ENCODE data around the gene MED25. TPM values are rescaled to one million over a fixed set of nuclear protein-coding genes. Genes with fewer than 3 reads are reported as not detected.

Gene MED25
- total and polyA plus RNA-seq, 2 experiments from 2014 or later: 45.6 to 58.6 TPM

DNA sequence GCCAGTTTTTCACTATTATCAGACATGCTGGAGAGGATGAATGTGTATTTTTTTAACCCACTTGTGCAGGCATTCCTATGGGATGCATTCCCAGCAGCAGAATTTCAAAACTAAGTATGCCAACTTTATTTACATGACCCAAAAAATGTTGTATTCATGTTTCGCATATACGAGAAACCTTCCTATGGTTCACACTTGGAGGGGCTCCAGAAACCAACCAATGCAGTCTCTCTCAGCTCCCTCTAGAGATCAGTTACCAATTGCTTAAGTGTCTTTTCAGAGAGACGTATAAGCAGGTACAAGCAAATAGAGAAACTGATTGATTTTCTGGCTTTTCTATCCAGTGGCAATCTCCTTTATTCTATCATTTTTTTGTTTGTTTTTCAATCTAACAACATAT is 27.3 kb downstream of the MED25 start:
- Mint-ChIP-seq H3K4me1 (peaks cover 13% of the 10 kb centered on the region), H3K9me3 (peaks cover 10% of the 10 kb centered on the region; the same call in 2 of the 3 replicates), H3K27me3 (ENCODE audit: insufficient read depth, low read depth, poor library complexity) (peaks cover 11% of the 10 kb centered on the region), H3K4me3 (no peak overlapping the region), H3K36me3 (ENCODE audit: low read depth) (peaks cover 21% of the 10 kb centered on the region), H3K27ac (no peak overlapping the region)
- no peak for DNase-seq (ENCODE audit: low spot score)
- Histone ChIP-seq H3K4me1 (ENCODE audit: insufficient read depth) (peaks cover 5% of the 10 kb centered on the region; the same call in 1 of the 2 replicates), H3K36me3 (ENCODE audit: insufficient read depth) (no peaks in the 10 kb centered on the region), H3K79me2 (replicated peaks; ENCODE audit: insufficient read depth) (0 out of 2 replicates have a peak, but pooled peaks cover 12% of the 10 kb centered on the region), H2AFZ (no peak overlapping the region), H3K4me2 (no peak overlapping the region), H3K27me3 (ENCODE audit: insufficient read depth) (no peaks in the 10 kb centered on the region), H3K27ac (ENCODE audit: low read depth) (no peak overlapping the region), H4K20me1 (replicated peaks; ENCODE audit: insufficient read depth) (peaks cover 20% of the 10 kb centered on the region), H3F3A (replicated peaks; ENCODE audit: low read depth) (0 out of 2 replicates have a peak, but pooled peaks cover 7% of the 10 kb centered on the region), H3K9me2 (ENCODE audit: insufficient read depth) (0 out of 2 replicates have a peak, but pooled peaks cover 3% of the 10 kb centered on the region), H3K4me3 (no peak overlapping the region)
- TF ChIP-seq, protein P1, sequence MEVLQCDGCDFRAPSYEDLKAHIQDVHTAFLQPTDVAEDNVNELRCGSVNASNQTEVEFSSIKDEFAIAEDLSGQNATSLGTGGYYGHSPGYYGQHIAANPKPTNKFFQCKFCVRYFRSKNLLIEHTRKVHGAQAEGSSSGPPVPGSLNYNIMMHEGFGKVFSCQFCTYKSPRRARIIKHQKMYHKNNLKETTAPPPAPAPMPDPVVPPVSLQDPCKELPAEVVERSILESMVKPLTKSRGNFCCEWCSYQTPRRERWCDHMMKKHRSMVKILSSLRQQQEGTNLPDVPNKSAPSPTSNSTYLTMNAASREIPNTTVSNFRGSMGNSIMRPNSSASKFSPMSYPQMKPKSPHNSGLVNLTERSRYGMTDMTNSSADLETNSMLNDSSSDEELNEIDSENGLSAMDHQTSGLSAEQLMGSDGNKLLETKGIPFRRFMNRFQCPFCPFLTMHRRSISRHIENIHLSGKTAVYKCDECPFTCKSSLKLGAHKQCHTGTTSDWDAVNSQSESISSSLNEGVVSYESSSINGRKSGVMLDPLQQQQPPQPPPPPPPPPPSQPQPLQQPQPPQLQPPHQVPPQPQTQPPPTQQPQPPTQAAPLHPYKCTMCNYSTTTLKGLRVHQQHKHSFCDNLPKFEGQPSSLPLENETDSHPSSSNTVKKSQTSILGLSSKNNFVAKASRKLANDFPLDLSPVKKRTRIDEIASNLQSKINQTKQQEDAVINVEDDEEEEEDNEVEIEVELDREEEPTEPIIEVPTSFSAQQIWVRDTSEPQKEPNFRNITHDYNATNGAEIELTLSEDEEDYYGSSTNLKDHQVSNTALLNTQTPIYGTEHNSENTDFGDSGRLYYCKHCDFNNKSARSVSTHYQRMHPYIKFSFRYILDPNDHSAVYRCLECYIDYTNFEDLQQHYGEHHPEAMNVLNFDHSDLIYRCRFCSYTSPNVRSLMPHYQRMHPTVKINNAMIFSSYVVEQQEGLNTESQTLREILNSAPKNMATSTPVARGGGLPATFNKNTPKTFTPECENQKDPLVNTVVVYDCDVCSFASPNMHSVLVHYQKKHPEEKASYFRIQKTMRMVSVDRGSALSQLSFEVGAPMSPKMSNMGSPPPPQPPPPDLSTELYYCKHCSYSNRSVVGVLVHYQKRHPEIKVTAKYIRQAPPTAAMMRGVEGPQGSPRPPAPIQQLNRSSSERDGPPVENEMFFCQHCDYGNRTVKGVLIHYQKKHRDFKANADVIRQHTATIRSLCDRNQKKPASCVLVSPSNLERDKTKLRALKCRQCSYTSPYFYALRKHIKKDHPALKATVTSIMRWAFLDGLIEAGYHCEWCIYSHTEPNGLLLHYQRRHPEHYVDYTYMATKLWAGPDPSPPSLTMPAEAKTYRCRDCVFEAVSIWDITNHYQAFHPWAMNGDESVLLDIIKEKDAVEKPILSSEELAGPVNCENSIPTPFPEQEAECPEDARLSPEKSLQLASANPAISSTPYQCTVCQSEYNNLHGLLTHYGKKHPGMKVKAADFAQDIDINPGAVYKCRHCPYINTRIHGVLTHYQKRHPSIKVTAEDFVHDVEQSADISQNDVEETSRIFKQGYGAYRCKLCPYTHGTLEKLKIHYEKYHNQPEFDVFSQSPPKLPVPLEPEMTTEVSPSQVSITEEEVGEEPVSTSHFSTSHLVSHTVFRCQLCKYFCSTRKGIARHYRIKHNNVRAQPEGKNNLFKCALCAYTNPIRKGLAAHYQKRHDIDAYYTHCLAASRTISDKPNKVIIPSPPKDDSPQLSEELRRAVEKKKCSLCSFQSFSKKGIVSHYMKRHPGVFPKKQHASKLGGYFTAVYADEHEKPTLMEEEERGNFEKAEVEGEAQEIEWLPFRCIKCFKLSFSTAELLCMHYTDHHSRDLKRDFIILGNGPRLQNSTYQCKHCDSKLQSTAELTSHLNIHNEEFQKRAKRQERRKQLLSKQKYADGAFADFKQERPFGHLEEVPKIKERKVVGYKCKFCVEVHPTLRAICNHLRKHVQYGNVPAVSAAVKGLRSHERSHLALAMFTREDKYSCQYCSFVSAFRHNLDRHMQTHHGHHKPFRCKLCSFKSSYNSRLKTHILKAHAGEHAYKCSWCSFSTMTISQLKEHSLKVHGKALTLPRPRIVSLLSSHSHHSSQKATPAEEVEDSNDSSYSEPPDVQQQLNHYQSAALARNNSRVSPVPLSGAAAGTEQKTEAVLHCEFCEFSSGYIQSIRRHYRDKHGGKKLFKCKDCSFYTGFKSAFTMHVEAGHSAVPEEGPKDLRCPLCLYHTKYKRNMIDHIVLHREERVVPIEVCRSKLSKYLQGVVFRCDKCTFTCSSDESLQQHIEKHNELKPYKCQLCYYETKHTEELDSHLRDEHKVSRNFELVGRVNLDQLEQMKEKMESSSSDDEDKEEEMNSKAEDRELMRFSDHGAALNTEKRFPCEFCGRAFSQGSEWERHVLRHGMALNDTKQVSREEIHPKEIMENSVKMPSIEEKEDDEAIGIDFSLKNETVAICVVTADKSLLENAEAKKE (CRISPR knock-in tag; IDR thresholded peaks at IDR 0.05): no peak
- TF ChIP-seq, protein P2, sequence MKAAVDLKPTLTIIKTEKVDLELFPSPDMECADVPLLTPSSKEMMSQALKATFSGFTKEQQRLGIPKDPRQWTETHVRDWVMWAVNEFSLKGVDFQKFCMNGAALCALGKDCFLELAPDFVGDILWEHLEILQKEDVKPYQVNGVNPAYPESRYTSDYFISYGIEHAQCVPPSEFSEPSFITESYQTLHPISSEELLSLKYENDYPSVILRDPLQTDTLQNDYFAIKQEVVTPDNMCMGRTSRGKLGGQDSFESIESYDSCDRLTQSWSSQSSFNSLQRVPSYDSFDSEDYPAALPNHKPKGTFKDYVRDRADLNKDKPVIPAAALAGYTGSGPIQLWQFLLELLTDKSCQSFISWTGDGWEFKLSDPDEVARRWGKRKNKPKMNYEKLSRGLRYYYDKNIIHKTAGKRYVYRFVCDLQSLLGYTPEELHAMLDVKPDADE (IDR thresholded peaks at IDR 0.05): no peak
- TF ChIP-seq, protein P3, sequence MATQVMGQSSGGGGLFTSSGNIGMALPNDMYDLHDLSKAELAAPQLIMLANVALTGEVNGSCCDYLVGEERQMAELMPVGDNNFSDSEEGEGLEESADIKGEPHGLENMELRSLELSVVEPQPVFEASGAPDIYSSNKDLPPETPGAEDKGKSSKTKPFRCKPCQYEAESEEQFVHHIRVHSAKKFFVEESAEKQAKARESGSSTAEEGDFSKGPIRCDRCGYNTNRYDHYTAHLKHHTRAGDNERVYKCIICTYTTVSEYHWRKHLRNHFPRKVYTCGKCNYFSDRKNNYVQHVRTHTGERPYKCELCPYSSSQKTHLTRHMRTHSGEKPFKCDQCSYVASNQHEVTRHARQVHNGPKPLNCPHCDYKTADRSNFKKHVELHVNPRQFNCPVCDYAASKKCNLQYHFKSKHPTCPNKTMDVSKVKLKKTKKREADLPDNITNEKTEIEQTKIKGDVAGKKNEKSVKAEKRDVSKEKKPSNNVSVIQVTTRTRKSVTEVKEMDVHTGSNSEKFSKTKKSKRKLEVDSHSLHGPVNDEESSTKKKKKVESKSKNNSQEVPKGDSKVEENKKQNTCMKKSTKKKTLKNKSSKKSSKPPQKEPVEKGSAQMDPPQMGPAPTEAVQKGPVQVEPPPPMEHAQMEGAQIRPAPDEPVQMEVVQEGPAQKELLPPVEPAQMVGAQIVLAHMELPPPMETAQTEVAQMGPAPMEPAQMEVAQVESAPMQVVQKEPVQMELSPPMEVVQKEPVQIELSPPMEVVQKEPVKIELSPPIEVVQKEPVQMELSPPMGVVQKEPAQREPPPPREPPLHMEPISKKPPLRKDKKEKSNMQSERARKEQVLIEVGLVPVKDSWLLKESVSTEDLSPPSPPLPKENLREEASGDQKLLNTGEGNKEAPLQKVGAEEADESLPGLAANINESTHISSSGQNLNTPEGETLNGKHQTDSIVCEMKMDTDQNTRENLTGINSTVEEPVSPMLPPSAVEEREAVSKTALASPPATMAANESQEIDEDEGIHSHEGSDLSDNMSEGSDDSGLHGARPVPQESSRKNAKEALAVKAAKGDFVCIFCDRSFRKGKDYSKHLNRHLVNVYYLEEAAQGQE (IDR thresholded peaks at IDR 0.05; ENCODE audit: unreplicated experiment): no peak
- TF ChIP-seq CREB1 (CRISPR knock-in tag; IDR thresholded peaks at IDR 0.05; ENCODE audit: low read depth) (no peak), NANOG (IDR thresholded peaks at IDR 0.05; ENCODE audit: borderline replicate concordance) (no peak), JUNB (IDR thresholded peaks at IDR 0.05; ENCODE audit: unreplicated experiment) (no peak), POLR2AphosphoS5 (IDR thresholded peaks at IDR 0.05; ENCODE audit: low read depth) (no peak), ZNF114 (CRISPR knock-in tag; IDR thresholded peaks at IDR 0.05) (no peak), STAT1 (IDR thresholded peaks at IDR 0.05; ENCODE audit: unreplicated experiment) (no peak), ZNF331 (CRISPR knock-in tag; IDR thresholded peaks at IDR 0.05; ENCODE audit: low read depth) (no peak)
- TF ChIP-seq, protein P4, sequence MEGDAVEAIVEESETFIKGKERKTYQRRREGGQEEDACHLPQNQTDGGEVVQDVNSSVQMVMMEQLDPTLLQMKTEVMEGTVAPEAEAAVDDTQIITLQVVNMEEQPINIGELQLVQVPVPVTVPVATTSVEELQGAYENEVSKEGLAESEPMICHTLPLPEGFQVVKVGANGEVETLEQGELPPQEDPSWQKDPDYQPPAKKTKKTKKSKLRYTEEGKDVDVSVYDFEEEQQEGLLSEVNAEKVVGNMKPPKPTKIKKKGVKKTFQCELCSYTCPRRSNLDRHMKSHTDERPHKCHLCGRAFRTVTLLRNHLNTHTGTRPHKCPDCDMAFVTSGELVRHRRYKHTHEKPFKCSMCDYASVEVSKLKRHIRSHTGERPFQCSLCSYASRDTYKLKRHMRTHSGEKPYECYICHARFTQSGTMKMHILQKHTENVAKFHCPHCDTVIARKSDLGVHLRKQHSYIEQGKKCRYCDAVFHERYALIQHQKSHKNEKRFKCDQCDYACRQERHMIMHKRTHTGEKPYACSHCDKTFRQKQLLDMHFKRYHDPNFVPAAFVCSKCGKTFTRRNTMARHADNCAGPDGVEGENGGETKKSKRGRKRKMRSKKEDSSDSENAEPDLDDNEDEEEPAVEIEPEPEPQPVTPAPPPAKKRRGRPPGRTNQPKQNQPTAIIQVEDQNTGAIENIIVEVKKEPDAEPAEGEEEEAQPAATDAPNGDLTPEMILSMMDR (conservative IDR thresholded peaks at IDR 0.05; ENCODE audit: low read depth in 2 of 2): no peak
- ATAC-seq: no peak

Data from GM23338 (cell line).